Left ventricle myocardium inferior (tissue), 1 donor: ENCODE results near the gene APOO. TPM values are rescaled to one million over a fixed set of nuclear protein-coding genes. Genes with fewer than 3 reads are reported as not detected.

Experiments used
- DNase-seq: peaks from one replicate; pipeline ENCODE4 v3.0.0-alpha.2; 2020
- H3K27ac ChIP-seq: fragments of 200-600 bp; replicated peaks from 2 replicates; pipeline ENCODE4 v1.8.0; 2021
- H3K27me3 ChIP-seq: fragments of 200-600 bp; 2 replicates; pipeline ENCODE4 v1.8.0; 2021; ENCODE audit warnings: low read depth
- H3K36me3 ChIP-seq: fragments of 200-600 bp; 2 replicates; pipeline ENCODE4 v1.8.0; 2021
- H3K4me1 ChIP-seq: fragments of 200-600 bp; 2 replicates; pipeline ENCODE4 v1.8.0; 2021
- H3K4me3 ChIP-seq: fragments of 200-600 bp; 2 replicates; pipeline ENCODE4 v1.8.0; 2021; ENCODE audit warnings: mild to moderate bottlenecking, moderate library complexity
- H3K9me3 ChIP-seq: fragments of 200-600 bp; replicated peaks from 2 replicates; pipeline ENCODE4 v1.8.0; 2021
- CTCF ChIP-seq: fragments of 200-600 bp; IDR thresholded peaks from 2 replicates; pipeline ENCODE4 v1.8.0; 2021; ENCODE audit warnings: antibody characterized with exemption, mild to moderate bottlenecking, borderline replicate concordance
- intact Hi-C: fragments of 100-400 bp; cut with micrococcal nuclease; formaldehyde crosslinking; loops from one replicate; pipeline ENCODE4 v1.11.0; 2022
- total RNA-seq: library from RNA; stranded (reverse); fragmentation: NEBNext Ultra II Directional; extraction: Animal tissue kit (Norgen Biotek cat#: 25700); gene quantifications from one replicate; pipeline ENCODE4 v1.2.1, GENCODE V29; 2021
- donor health status: DM: no; HTN: yes; CAD: no; lungs with severe emphysema.

APOO gene
- total RNA-seq, 1 donor from 2014 or later: 102 TPM

DNA sequence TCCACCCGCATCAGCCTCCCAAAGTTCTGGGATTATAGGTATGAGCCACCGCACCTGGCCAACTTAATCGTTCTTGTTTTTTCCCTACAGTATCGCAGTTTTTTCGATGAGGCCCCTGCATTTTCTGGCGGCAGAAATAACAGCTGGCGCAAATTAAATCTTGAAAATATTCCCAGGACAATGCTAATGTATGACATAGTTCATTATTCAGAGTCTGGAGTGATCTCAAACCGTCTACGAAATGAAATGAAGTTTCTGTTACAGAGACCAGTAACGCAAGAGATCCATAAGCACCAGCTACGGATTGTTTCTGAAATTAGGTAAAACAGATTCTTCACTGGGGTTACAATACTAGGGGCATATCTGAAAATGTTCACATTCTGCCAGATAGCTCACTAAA, 27.4 kb upstream of the APOO start:
- no peak overlapping the region for H3K27ac ChIP-seq
- no peaks in the 10 kb centered on the region for H3K9me3 ChIP-seq
- H3K4me1 ChIP-seq: no peaks in the 10 kb centered on the region
- TF ChIP-seq CTCF: no peak
- H3K27me3 ChIP-seq: no peaks in the 10 kb centered on the region
- intact Hi-C loops: no loop called here
- no peak for DNase-seq
- H3K36me3 ChIP-seq: no peaks in the 10 kb centered on the region
- no peak overlapping the region for H3K4me3 ChIP-seq

DNA sequence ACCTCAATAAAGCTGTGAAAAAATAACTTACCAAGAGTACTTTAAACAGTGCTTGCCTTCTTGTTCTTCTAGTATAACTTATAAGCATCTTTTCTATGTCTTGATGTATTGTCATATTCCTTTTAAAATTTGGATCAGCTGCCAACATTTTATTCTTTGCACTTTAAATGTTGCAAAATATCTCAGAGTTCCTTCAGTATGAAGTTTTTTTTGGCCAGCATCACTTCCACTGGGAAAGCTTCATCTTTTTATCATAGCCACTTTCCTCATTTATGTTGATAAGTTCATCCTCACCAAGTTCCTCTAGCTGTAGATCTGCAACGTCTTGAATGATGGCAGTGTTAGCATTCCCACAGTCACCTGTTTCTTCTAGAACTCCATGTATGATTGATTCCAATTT, 24.3 kb upstream of the APOO start:
- TF ChIP-seq CTCF: no peak
- no peak overlapping the region for H3K27ac ChIP-seq
- no peak overlapping the region for H3K4me3 ChIP-seq
- DNase-seq: no peak
- no peaks in the 10 kb centered on the region for H3K9me3 ChIP-seq
- H3K36me3 ChIP-seq: no peaks in the 10 kb centered on the region
- no peaks in the 10 kb centered on the region for H3K27me3 ChIP-seq
- intact Hi-C loops: no loop called here
- H3K4me1 ChIP-seq: no peaks in the 10 kb centered on the region

GRCh38 chrX:23930894-23931604, 23.3 kb upstream of the APOO start:
- intact Hi-C loops: no loop called here
- no peak for TF ChIP-seq CTCF
- no peaks in the 10 kb centered on the region for H3K36me3 ChIP-seq
- H3K4me1 ChIP-seq: no peaks in the 10 kb centered on the region
- H3K9me3 ChIP-seq: no peaks in the 10 kb centered on the region
- DNase-seq: no peak
- no peak overlapping the region for H3K4me3 ChIP-seq
- H3K27ac ChIP-seq: no peak overlapping the region
- H3K27me3 ChIP-seq: no peaks in the 10 kb centered on the region

- Histone ChIP-seq H3K36me3 (no peaks in the 10 kb centered on the region), H3K27me3 (no peaks in the 10 kb centered on the region), H3K4me3 (no peak overlapping the region), H3K27ac (no peak overlapping the region), H3K4me1 (no peaks in the 10 kb centered on the region), H3K9me3 (no peaks in the 10 kb centered on the region)
- no peak for TF ChIP-seq CTCF
- no peak for DNase-seq
- intact Hi-C loops: no loop called here
These were observed 18.3 kb upstream of the APOO start for GRCh38 chrX:23926015-23926414.

- no peak for DNase-seq
- intact Hi-C loops: loop anchor here (10.0 kb wide), 1 partner anchor 115 kb away; no protein-coding TSS in a partner anchor
- no peak overlapping the region for H3K4me3 ChIP-seq
- H3K9me3 ChIP-seq: peaks cover 5% of the 10 kb centered on the region
- TF ChIP-seq CTCF: no peak
- no peak overlapping the region for H3K27ac ChIP-seq
- no peaks in the 10 kb centered on the region for H3K4me1 ChIP-seq
- H3K27me3 ChIP-seq: no peaks in the 10 kb centered on the region
- H3K36me3 ChIP-seq: no peaks in the 10 kb centered on the region
These were observed 12.1 kb upstream of the APOO start for GRCh38 chrX:23919706-23920320.
